ENCODE data around the gene OR9A2.

OR9A2 gene

GRCh38 chr7:143054621-143055020, 27.7 kb upstream of the OR9A2 start:
- no peak overlapping the region for H3K4me3 ChIP-seq (ENCODE audit: low read depth, low read length)
- no peak for TF ChIP-seq CTCF (IDR thresholded peaks at IDR 0.05; ENCODE audit: low read depth, low read length)
- DNase-seq (ENCODE audit: low read depth, low spot score): no peak
- in situ Hi-C loops (cut with HindIII; ENCODE audit: low sequenced_read_pairs): no loop called here

- TF ChIP-seq CTCF (IDR thresholded peaks at IDR 0.05; ENCODE audit: low read depth, low read length): no peak
- no peak for DNase-seq (ENCODE audit: low read depth, low spot score)
- H3K4me3 ChIP-seq (ENCODE audit: low read depth, low read length): no peak within 1 kb of the TSS
- in situ Hi-C loops (cut with HindIII; ENCODE audit: low sequenced_read_pairs): no loop called here
Observed at GRCh38 chr7:143052041-143052440, 25.1 kb upstream of the OR9A2 start, which contains the start of gene OR6V1. Gene OR6V1, plus strand, starts transcription at chr7:143052341. Its CDS starts 0 bp downstream, at chr7:143052341.

GRCh38 chr7:143050931-143051330, 24.0 kb upstream of the OR9A2 start:
- no peak for DNase-seq (ENCODE audit: low read depth, low spot score)
- in situ Hi-C loops (cut with HindIII; ENCODE audit: low sequenced_read_pairs): no loop called here
- no peak for TF ChIP-seq CTCF (IDR thresholded peaks at IDR 0.05; ENCODE audit: low read depth, low read length)
- H3K4me3 ChIP-seq (ENCODE audit: low read depth, low read length): no peak overlapping the region

- no peak overlapping the region for H3K4me3 ChIP-seq (ENCODE audit: low read depth, low read length)
- no peak for DNase-seq (ENCODE audit: low read depth, low spot score)
- no peak for TF ChIP-seq CTCF (IDR thresholded peaks at IDR 0.05; ENCODE audit: low read depth, low read length)
- in situ Hi-C loops (cut with HindIII; ENCODE audit: low sequenced_read_pairs): no loop called here
Observed at GRCh38 chr7:143049362-143049761, 22.4 kb upstream of the OR9A2 start.

- TF ChIP-seq CTCF (IDR thresholded peaks at IDR 0.05; ENCODE audit: low read depth, low read length): no peak
- no peak overlapping the region for H3K4me3 ChIP-seq (ENCODE audit: low read depth, low read length)
- in situ Hi-C loops (cut with HindIII; ENCODE audit: low sequenced_read_pairs): no loop called here
- no peak for DNase-seq (ENCODE audit: low read depth, low spot score)
Observed at GRCh38 chr7:143048827-143049226, 21.9 kb upstream of the OR9A2 start.

- DNase-seq (ENCODE audit: low read depth, low spot score): no peak
- no peak for TF ChIP-seq CTCF (IDR thresholded peaks at IDR 0.05; ENCODE audit: low read depth, low read length)
- in situ Hi-C loops (cut with HindIII; ENCODE audit: low sequenced_read_pairs): no loop called here
- no peak overlapping the region for H3K4me3 ChIP-seq (ENCODE audit: low read depth, low read length)
Observed at GRCh38 chr7:143047326-143047725, 20.4 kb upstream of the OR9A2 start.

GRCh38 chr7:143046426-143046851, 19.5 kb upstream of the OR9A2 start:
- no peak for DNase-seq (ENCODE audit: low read depth, low spot score)
- no peak for TF ChIP-seq CTCF (IDR thresholded peaks at IDR 0.05; ENCODE audit: low read depth, low read length)
- no peak overlapping the region for H3K4me3 ChIP-seq (ENCODE audit: low read depth, low read length)
- in situ Hi-C loops (cut with HindIII; ENCODE audit: low sequenced_read_pairs): no loop called here
